WERI-Rb-1 (cell line): ENCODE results near the gene ULK4.
A peak's percentile ranks its signal among the peaks of the same experiment; 100 is the strongest.
"Not testable (repeated sequence)": the region's sequence is repeated elsewhere in the genome, so short reads cannot be mapped to it uniquely, and the experiment has no call there.

Experiments
- DNase-seq: peaks from one replicate; pipeline ENCODE4 v3.0.0-alpha.2; 2020
- H3K27ac ChIP-seq: fragments of 250-450 bp; sonication (Bioruptor Pico); 2 replicates; pipeline ENCODE4 v1.5.1; 2020; ENCODE audit warnings: mild to moderate bottlenecking, moderate library complexity
- H3K27me3 ChIP-seq: fragments of 250-450 bp; sonication (Bioruptor Pico); 2 replicates; pipeline ENCODE4 v1.5.1; 2021; ENCODE audit warnings: mild to moderate bottlenecking, low read depth, moderate library complexity; ENCODE audit not compliant: insufficient read depth, severe bottlenecking
- H3K36me3 ChIP-seq: fragments of 250-450 bp; sonication (Bioruptor Pico); 2 replicates; pipeline ENCODE4 v1.5.1; 2020; ENCODE audit warnings: mild to moderate bottlenecking, moderate library complexity
- H3K4me3 ChIP-seq: 2 replicates; pipeline ENCODE4 v1.5.1; 2011; ENCODE audit warnings: low read depth, mild to moderate bottlenecking, control low read depth, low read length
- H3K9me3 ChIP-seq: fragments of 250-450 bp; sonication (Bioruptor Pico); 2 replicates; pipeline ENCODE4 v1.5.1; 2021; ENCODE audit warnings: mild to moderate bottlenecking, moderate library complexity; ENCODE audit not compliant: severe bottlenecking
- TF ChIP-seq, protein P1 (sequence below): IDR thresholded peaks from 2 replicates; pipeline ENCODE4 v1.5.1; 2011; ENCODE audit warnings: low read depth, mild to moderate bottlenecking, control low read depth, inconsistent platforms, low read length

ULK4 gene

GRCh38 chr3:41450416-41451231 is 511.3 kb downstream of the ULK4 start:
- Histone ChIP-seq H3K27me3 (no peaks in the 10 kb centered on the region), H3K4me3 (no peak overlapping the region), H3K36me3 (no peaks in the 10 kb centered on the region), H3K9me3 (no peaks in the 10 kb centered on the region), H3K27ac (no peak overlapping the region)
- TF ChIP-seq, protein P1, sequence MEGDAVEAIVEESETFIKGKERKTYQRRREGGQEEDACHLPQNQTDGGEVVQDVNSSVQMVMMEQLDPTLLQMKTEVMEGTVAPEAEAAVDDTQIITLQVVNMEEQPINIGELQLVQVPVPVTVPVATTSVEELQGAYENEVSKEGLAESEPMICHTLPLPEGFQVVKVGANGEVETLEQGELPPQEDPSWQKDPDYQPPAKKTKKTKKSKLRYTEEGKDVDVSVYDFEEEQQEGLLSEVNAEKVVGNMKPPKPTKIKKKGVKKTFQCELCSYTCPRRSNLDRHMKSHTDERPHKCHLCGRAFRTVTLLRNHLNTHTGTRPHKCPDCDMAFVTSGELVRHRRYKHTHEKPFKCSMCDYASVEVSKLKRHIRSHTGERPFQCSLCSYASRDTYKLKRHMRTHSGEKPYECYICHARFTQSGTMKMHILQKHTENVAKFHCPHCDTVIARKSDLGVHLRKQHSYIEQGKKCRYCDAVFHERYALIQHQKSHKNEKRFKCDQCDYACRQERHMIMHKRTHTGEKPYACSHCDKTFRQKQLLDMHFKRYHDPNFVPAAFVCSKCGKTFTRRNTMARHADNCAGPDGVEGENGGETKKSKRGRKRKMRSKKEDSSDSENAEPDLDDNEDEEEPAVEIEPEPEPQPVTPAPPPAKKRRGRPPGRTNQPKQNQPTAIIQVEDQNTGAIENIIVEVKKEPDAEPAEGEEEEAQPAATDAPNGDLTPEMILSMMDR: peak; percentile 28; the same call in 1 of the 2 replicates
- DNase-seq: peak; percentile 19

DNA sequence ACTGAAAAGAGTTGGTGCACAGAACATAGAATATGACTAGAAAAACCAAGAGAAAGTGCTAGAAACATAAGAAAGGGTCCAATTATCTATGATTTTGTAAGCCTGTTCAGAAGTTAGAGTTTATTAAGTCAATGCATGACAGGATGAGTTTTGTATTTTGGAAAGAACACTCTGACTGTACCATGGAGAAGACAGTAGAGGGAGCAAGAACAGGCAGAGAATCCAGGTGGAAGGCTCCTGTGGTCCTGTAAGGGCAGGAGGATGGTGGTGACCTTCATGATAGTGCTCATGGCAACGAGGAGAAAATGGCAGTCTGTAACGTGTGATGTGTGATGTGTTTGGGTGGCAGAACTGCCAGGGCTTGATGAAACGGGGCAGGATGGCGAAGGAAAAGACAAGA is 513.5 kb downstream of the ULK4 start:
- no peak overlapping the region for H3K4me3 ChIP-seq
- H3K36me3 ChIP-seq: no peaks in the 10 kb centered on the region
- TF ChIP-seq, protein P1: 0 out of 2 replicates have a peak, but pooled peaks have one; percentile 19
- no peak for DNase-seq
- no peak overlapping the region for H3K27ac ChIP-seq
- H3K27me3 ChIP-seq: no peaks in the 10 kb centered on the region
- no peaks in the 10 kb centered on the region for H3K9me3 ChIP-seq

GRCh38 chr3:41447701-41448100 is 514.2 kb downstream of the ULK4 start:
- no peak for DNase-seq
- no peak overlapping the region for H3K4me3 ChIP-seq
- H3K9me3 ChIP-seq: no peaks in the 10 kb centered on the region
- no peak overlapping the region for H3K27ac ChIP-seq
- TF ChIP-seq, protein P1: no peak
- no peaks in the 10 kb centered on the region for H3K36me3 ChIP-seq
- H3K27me3 ChIP-seq: no peaks in the 10 kb centered on the region

GRCh38 chr3:41446316-41446715 is 515.6 kb downstream of the ULK4 start:
- H3K27ac ChIP-seq, H3K36me3 ChIP-seq, H3K4me3 ChIP-seq, DNase-seq, H3K9me3 ChIP-seq, H3K27me3 ChIP-seq: not testable (repeated sequence)

GRCh38 chr3:41441568-41441967 is 520.3 kb downstream of the ULK4 start:
- Histone ChIP-seq H3K27me3 (no peaks in the 10 kb centered on the region), H3K9me3 (no peaks in the 10 kb centered on the region), H3K4me3 (no peak overlapping the region), H3K27ac (no peak overlapping the region), H3K36me3 (no peaks in the 10 kb centered on the region)
- DNase-seq: no peak
- TF ChIP-seq, protein P1: no peak

DNA sequence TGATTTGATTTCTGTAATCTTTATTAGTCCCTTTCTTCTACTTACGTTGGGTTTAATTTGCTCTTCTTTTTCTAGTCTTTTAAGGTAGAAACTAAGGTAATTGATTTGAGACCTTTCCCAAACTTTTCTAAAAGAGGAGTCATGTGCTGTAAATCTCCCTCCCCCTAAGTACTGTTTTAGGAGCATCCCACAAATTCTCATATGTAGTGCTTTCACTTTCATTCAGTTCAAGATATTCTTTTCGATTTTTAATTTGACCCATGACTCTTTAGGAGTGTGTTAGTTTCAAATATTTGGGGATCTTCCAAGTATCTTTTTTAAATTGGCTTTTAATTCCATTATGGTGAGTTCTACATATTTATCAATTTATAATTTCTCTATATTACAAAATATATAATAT is 520.8 kb downstream of the ULK4 start:
- Histone ChIP-seq H3K9me3 (no peaks in the 10 kb centered on the region), H3K27me3 (no peaks in the 10 kb centered on the region), H3K27ac (no peak overlapping the region), H3K36me3 (no peaks in the 10 kb centered on the region), H3K4me3 (no peak overlapping the region)
- TF ChIP-seq, protein P1: no peak
- no peak for DNase-seq
